ENCODE measurements around the gene HGF.

Gene HGF

GRCh38 chr7:81672872-81673271 lies 97.0 kb downstream of the HGF start:
- Histone ChIP-seq H3K27me3 (ENCODE audit: control insufficient read depth in 2 of 2, insufficient read depth in 2 of 2, low read length in 2 of 2) (no peaks in the 10 kb centered on the region), H3K36me3 (ENCODE audit: control insufficient read depth in 2 of 2, insufficient read depth in 2 of 2, low read length in 2 of 2) (no peaks in the 10 kb centered on the region), H3K9me3 (ENCODE audit: control insufficient read depth in 2 of 2, low read length in 2 of 2) (no peaks in the 10 kb centered on the region), H3K27ac (ENCODE audit: low read depth in 2 of 2, low read length in 2 of 2) (no peak overlapping the region), H3K4me1 (ENCODE audit: control insufficient read depth in 2 of 2, insufficient read depth in 2 of 2, low read length in 2 of 2) (peaks cover 0 to 2% of the 10 kb centered on the region in 2 donors), H3K4me3 (ENCODE audit: low read length in 2 of 2) (no peak overlapping the region), H3K9ac (ENCODE audit: low read depth in 1 of 2, low read length in 2 of 2) (no peak overlapping the region)

DNA sequence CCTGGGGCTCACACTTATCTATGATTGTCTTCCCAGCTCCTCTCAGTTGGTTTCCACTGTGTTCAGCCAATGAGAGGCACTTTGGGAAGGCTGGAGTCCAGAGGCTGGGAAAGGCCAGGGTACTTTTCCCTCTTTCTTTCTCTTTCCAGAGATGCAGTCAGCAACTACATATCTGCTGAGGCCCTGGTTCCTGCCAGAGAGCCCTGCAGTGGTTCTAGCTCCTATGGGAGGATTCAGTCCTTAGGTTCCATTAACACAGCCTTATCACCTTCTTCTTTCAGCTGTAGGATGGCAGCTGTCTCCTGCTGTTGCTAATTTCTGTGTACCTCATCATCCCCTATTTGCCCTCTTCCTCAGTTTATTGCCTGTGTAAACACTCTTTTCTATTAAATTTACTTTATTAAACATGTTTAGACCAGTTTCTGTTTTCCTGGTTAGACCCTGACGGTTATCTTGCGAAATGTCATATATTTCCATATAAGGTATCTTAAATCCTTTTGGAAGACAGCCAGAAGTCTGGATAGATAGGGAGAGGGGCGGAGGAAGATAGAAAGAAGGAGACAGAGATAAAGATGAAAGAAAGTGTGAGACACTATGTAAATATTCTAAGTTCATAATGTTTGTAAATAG lies 100.3 kb downstream of the HGF start:
- Histone ChIP-seq H3K9ac (ENCODE audit: low read depth in 1 of 2, low read length in 2 of 2) (no peak overlapping the region), H3K4me3 (ENCODE audit: low read length in 2 of 2) (no peak overlapping the region), H3K27me3 (ENCODE audit: control insufficient read depth in 2 of 2, insufficient read depth in 2 of 2, low read length in 2 of 2) (no peaks in the 10 kb centered on the region), H3K9me3 (ENCODE audit: control insufficient read depth in 2 of 2, low read length in 2 of 2) (no peaks in the 10 kb centered on the region), H3K27ac (ENCODE audit: low read depth in 2 of 2, low read length in 2 of 2) (no peak overlapping the region), H3K36me3 (ENCODE audit: control insufficient read depth in 2 of 2, insufficient read depth in 2 of 2, low read length in 2 of 2) (no peaks in the 10 kb centered on the region), H3K4me1 (ENCODE audit: control insufficient read depth in 2 of 2, insufficient read depth in 2 of 2, low read length in 2 of 2) (no peaks in the 10 kb centered on the region)

- H3K36me3 ChIP-seq (ENCODE audit: control insufficient read depth in 2 of 2, insufficient read depth in 2 of 2, low read length in 2 of 2): no peaks in the 10 kb centered on the region
- H3K9ac ChIP-seq (ENCODE audit: low read depth in 1 of 2, low read length in 2 of 2): no peak overlapping the region
- no peaks in the 10 kb centered on the region for H3K27me3 ChIP-seq (ENCODE audit: control insufficient read depth in 2 of 2, insufficient read depth in 2 of 2, low read length in 2 of 2)
- no peak overlapping the region for H3K27ac ChIP-seq (ENCODE audit: low read depth in 2 of 2, low read length in 2 of 2)
- H3K9me3 ChIP-seq (ENCODE audit: control insufficient read depth in 2 of 2, low read length in 2 of 2): no peaks in the 10 kb centered on the region
- no peaks in the 10 kb centered on the region for H3K4me1 ChIP-seq (ENCODE audit: control insufficient read depth in 2 of 2, insufficient read depth in 2 of 2, low read length in 2 of 2)
- no peak overlapping the region for H3K4me3 ChIP-seq (ENCODE audit: low read length in 2 of 2)
Observed at GRCh38 chr7:81666209-81666608, 103.6 kb downstream of the HGF start.

DNA sequence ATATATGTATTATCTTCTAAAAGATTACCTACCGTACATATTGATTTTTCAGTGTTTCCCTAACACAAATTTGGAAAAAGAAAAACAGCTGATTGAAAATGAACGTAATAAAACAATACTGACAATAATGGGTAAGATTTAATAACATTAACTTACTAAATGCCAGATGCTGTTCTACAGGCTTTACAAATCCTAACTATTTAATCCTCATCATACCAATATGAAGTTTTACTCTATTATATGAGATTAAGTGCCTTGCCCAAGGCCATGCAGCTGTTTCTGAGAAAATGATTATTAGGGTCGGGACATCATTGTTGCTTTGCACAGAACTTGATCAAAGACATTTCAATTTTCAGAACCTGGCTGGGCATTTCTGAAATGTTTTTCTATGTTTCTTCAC lies 104.6 kb downstream of the HGF start:
- H3K27me3 ChIP-seq (ENCODE audit: control insufficient read depth in 2 of 2, insufficient read depth in 2 of 2, low read length in 2 of 2): no peaks in the 10 kb centered on the region
- no peak overlapping the region for H3K27ac ChIP-seq (ENCODE audit: low read depth in 2 of 2, low read length in 2 of 2)
- no peaks in the 10 kb centered on the region for H3K9me3 ChIP-seq (ENCODE audit: control insufficient read depth in 2 of 2, low read length in 2 of 2)
- no peak overlapping the region for H3K9ac ChIP-seq (ENCODE audit: low read depth in 1 of 2, low read length in 2 of 2)
- H3K36me3 ChIP-seq (ENCODE audit: control insufficient read depth in 2 of 2, insufficient read depth in 2 of 2, low read length in 2 of 2): no peaks in the 10 kb centered on the region
- no peak overlapping the region for H3K4me3 ChIP-seq (ENCODE audit: low read length in 2 of 2)
- no peaks in the 10 kb centered on the region for H3K4me1 ChIP-seq (ENCODE audit: control insufficient read depth in 2 of 2, insufficient read depth in 2 of 2, low read length in 2 of 2)

GRCh38 chr7:81664304-81664703 lies 105.5 kb downstream of the HGF start:
- H3K4me1 ChIP-seq (ENCODE audit: control insufficient read depth in 2 of 2, insufficient read depth in 2 of 2, low read length in 2 of 2): no peaks in the 10 kb centered on the region
- H3K27me3 ChIP-seq (ENCODE audit: control insufficient read depth in 2 of 2, insufficient read depth in 2 of 2, low read length in 2 of 2): no peaks in the 10 kb centered on the region
- no peaks in the 10 kb centered on the region for H3K36me3 ChIP-seq (ENCODE audit: control insufficient read depth in 2 of 2, insufficient read depth in 2 of 2, low read length in 2 of 2)
- H3K4me3 ChIP-seq (ENCODE audit: low read length in 2 of 2): no peak overlapping the region
- no peak overlapping the region for H3K9ac ChIP-seq (ENCODE audit: low read depth in 1 of 2, low read length in 2 of 2)
- no peaks in the 10 kb centered on the region for H3K9me3 ChIP-seq (ENCODE audit: control insufficient read depth in 2 of 2, low read length in 2 of 2)
- no peak overlapping the region for H3K27ac ChIP-seq (ENCODE audit: low read depth in 2 of 2, low read length in 2 of 2)

DNA sequence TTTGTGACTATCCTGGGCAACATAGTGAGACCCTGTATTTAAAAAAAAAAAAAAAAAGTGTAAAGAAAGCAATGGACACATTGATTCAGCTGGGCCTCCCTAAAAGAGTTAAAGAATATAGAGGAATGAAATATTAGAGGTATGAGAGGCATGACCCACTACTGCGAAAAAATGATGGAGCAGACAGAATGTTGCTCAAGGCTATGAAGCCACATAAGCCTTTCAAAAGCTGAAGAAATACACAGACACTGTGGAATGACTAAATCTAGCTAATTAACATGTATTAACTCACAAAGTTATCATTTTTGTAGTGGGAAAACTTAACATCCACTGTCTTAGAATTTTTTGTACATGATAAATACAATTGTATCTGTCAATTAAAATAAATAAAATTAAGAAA lies 107.3 kb downstream of the HGF start:
- H3K4me1 ChIP-seq (ENCODE audit: control insufficient read depth in 2 of 2, insufficient read depth in 2 of 2, low read length in 2 of 2): no peaks in the 10 kb centered on the region
- no peaks in the 10 kb centered on the region for H3K36me3 ChIP-seq (ENCODE audit: control insufficient read depth in 2 of 2, insufficient read depth in 2 of 2, low read length in 2 of 2)
- no peak overlapping the region for H3K9ac ChIP-seq (ENCODE audit: low read depth in 1 of 2, low read length in 2 of 2)
- no peak overlapping the region for H3K4me3 ChIP-seq (ENCODE audit: low read length in 2 of 2)
- H3K27me3 ChIP-seq (ENCODE audit: control insufficient read depth in 2 of 2, insufficient read depth in 2 of 2, low read length in 2 of 2): no peaks in the 10 kb centered on the region
- H3K27ac ChIP-seq (ENCODE audit: low read depth in 2 of 2, low read length in 2 of 2): no peak overlapping the region
- no peaks in the 10 kb centered on the region for H3K9me3 ChIP-seq (ENCODE audit: control insufficient read depth in 2 of 2, low read length in 2 of 2)

DNA sequence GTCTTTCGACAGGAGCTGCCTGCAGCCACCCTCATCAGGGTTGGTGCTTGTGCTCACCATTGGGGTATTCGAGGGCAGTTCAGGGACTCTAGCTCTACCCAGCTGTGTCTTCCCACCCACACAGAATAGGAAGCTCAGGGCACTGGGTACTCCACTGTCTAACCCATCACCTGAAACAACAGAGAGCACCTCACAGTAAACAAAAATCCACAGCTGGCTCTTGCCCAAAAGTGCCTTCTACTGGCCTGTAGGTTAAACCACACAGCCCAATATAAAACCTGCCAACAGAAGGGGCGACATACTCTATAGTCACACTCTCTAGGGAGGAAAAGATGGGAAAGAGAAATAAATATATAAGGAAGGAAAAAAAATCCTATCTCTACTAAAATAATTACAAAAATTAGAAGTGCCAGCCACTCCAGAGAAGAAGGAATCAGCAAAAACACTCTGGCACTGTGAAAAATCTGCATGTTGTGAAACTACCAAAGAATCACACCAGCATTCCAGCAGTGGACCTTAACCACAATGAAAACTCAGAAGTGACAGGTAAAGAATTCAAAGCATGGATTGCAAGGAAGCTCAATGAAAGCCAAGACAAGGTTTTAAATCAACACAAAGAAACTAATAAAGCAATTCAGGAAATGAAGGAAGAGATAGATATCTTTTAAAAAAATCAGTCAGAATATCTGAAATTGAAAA lies 110.0 kb downstream of the HGF start:
- no peaks in the 10 kb centered on the region for H3K36me3 ChIP-seq (ENCODE audit: control insufficient read depth in 2 of 2, insufficient read depth in 2 of 2, low read length in 2 of 2)
- H3K4me1 ChIP-seq (ENCODE audit: control insufficient read depth in 2 of 2, insufficient read depth in 2 of 2, low read length in 2 of 2): no peaks in the 10 kb centered on the region
- H3K27ac ChIP-seq (ENCODE audit: low read depth in 2 of 2, low read length in 2 of 2): no peak overlapping the region
- H3K9me3 ChIP-seq (ENCODE audit: control insufficient read depth in 2 of 2, low read length in 2 of 2): no peaks in the 10 kb centered on the region
- H3K9ac ChIP-seq (ENCODE audit: low read depth in 1 of 2, low read length in 2 of 2): no peak overlapping the region
- no peak overlapping the region for H3K4me3 ChIP-seq (ENCODE audit: low read length in 2 of 2)
- no peaks in the 10 kb centered on the region for H3K27me3 ChIP-seq (ENCODE audit: control insufficient read depth in 2 of 2, insufficient read depth in 2 of 2, low read length in 2 of 2)

- Histone ChIP-seq H3K4me1 (ENCODE audit: control insufficient read depth in 2 of 2, insufficient read depth in 2 of 2, low read length in 2 of 2) (no peaks in the 10 kb centered on the region), H3K36me3 (ENCODE audit: control insufficient read depth in 2 of 2, insufficient read depth in 2 of 2, low read length in 2 of 2) (no peaks in the 10 kb centered on the region), H3K4me3 (ENCODE audit: low read length in 2 of 2) (no peak overlapping the region), H3K9me3 (ENCODE audit: control insufficient read depth in 2 of 2, low read length in 2 of 2) (no peaks in the 10 kb centered on the region), H3K27ac (ENCODE audit: low read depth in 2 of 2, low read length in 2 of 2) (no peak overlapping the region), H3K9ac (ENCODE audit: low read depth in 1 of 2, low read length in 2 of 2) (no peak overlapping the region), H3K27me3 (ENCODE audit: control insufficient read depth in 2 of 2, insufficient read depth in 2 of 2, low read length in 2 of 2) (no peaks in the 10 kb centered on the region)
Observed at GRCh38 chr7:81657551-81657950, 112.3 kb downstream of the HGF start.

GRCh38 chr7:81655271-81655670 lies 114.6 kb downstream of the HGF start:
- no peak overlapping the region for H3K9ac ChIP-seq (ENCODE audit: low read depth in 1 of 2, low read length in 2 of 2)
- no peak overlapping the region for H3K27ac ChIP-seq (ENCODE audit: low read depth in 2 of 2, low read length in 2 of 2)
- no peak overlapping the region for H3K4me3 ChIP-seq (ENCODE audit: low read length in 2 of 2)
- no peaks in the 10 kb centered on the region for H3K4me1 ChIP-seq (ENCODE audit: control insufficient read depth in 2 of 2, insufficient read depth in 2 of 2, low read length in 2 of 2)
- H3K27me3 ChIP-seq (ENCODE audit: control insufficient read depth in 2 of 2, insufficient read depth in 2 of 2, low read length in 2 of 2): no peaks in the 10 kb centered on the region
- no peaks in the 10 kb centered on the region for H3K36me3 ChIP-seq (ENCODE audit: control insufficient read depth in 2 of 2, insufficient read depth in 2 of 2, low read length in 2 of 2)
- H3K9me3 ChIP-seq (ENCODE audit: control insufficient read depth in 2 of 2, low read length in 2 of 2): no peaks in the 10 kb centered on the region

DNA sequence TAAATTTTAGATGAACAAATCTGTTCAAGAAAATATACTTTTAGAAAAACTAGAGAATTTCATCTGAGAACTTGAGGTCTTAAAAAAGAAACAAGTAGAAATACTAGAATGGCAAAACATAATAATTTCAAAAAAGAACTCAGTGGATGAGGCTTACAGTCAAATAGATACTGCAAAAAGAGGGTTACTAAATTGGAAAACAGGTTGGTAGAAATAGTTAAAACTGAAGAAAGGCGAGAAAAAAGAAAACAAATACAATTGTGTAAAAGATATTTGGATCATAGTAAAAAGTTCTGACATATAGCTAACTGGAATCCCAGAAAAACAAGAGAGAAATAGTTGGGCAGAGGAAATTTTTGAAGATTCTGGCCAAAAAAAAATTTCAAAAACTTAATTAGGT lies 117.6 kb downstream of the HGF start:
- H3K36me3 ChIP-seq (ENCODE audit: control insufficient read depth in 2 of 2, insufficient read depth in 2 of 2, low read length in 2 of 2): no peaks in the 10 kb centered on the region
- no peaks in the 10 kb centered on the region for H3K4me1 ChIP-seq (ENCODE audit: control insufficient read depth in 2 of 2, insufficient read depth in 2 of 2, low read length in 2 of 2)
- no peak overlapping the region for H3K4me3 ChIP-seq (ENCODE audit: low read length in 2 of 2)
- H3K27me3 ChIP-seq (ENCODE audit: control insufficient read depth in 2 of 2, insufficient read depth in 2 of 2, low read length in 2 of 2): no peaks in the 10 kb centered on the region
- H3K9ac ChIP-seq (ENCODE audit: low read depth in 1 of 2, low read length in 2 of 2): no peak overlapping the region
- H3K9me3 ChIP-seq (ENCODE audit: control insufficient read depth in 2 of 2, low read length in 2 of 2): no peaks in the 10 kb centered on the region
- H3K27ac ChIP-seq (ENCODE audit: low read depth in 2 of 2, low read length in 2 of 2): no peak overlapping the region
